IMR-90 (cell line): ENCODE results near the gene MAML3. TPM values are rescaled to one million over a fixed set of nuclear protein-coding genes. Genes with fewer than 3 reads are reported as not detected.
A peak's percentile ranks its signal among the peaks of the same experiment; 100 is the strongest.

Source experiments
- ATAC-seq: fragments of 200-7000 bp; cut with Tn5 transposase; 2 replicates; pipeline ENCODE4 v1.9.1; 2020; ENCODE audit warnings: low read depth, mild to moderate bottlenecking, moderate library complexity
- BruUV-seq: library from RNA; stranded (reverse); fragments of 400-500 nt; replicated peaks from 2 replicates; lab custom pipeline; 2021; lab: Mats Ljungman, UMichigan
- CTCF ChIA-PET: fragments of 300-600 bp; formaldehyde crosslinking; extraction: SDS; loops from one replicate; lab custom pipeline; 2021; ENCODE audit warnings: antibody characterized with exemption; lab: Yijun Ruan, JAX
- POLR2A ChIA-PET: fragments of 300-600 bp; sonication (Branson Sonifier 250); formaldehyde crosslinking; loops from one replicate; lab custom pipeline; 2022; ENCODE audit warnings: antibody characterized with exemption; ENCODE audit not compliant: unreplicated experiment; lab: Charles Lee
- DNase-seq: peaks from one replicate; pipeline ENCODE4 v3.0.0; 2013
- H2AFZ ChIP-seq: replicated peaks from 2 replicates; pipeline ENCODE3; 2013; ENCODE audit warnings: low read length, mild to moderate bottlenecking; ENCODE audit not compliant: poor library complexity
- H2AK5ac ChIP-seq: 2 replicates; pipeline ENCODE4 v1.6.1; 2013; ENCODE audit warnings: low read depth, low read length, inconsistent platforms
- H2AK9ac ChIP-seq: replicated peaks from 2 replicates; pipeline ENCODE3; 2013; ENCODE audit warnings: mild to moderate bottlenecking, low read depth, low read length, moderate library complexity; ENCODE audit not compliant: poor library complexity
- H2BK120ac ChIP-seq: 2 replicates; pipeline ENCODE4 v1.6.1; 2013; ENCODE audit warnings: low read depth, low read length, inconsistent platforms
- H2BK15ac ChIP-seq: 3 replicates; pipeline ENCODE4 v1.6.1; 2013; ENCODE audit warnings: low read depth, low read length, inconsistent platforms
- H2BK20ac ChIP-seq: 2 replicates; pipeline ENCODE4 v1.6.1; 2013; ENCODE audit warnings: low read depth, mild to moderate bottlenecking, inconsistent platforms, low read length, moderate library complexity
- H2BK5ac ChIP-seq: 2 replicates; pipeline ENCODE4 v1.6.1; 2013; ENCODE audit warnings: mild to moderate bottlenecking, low read depth, low read length, inconsistent platforms; ENCODE audit not compliant: poor library complexity, severe bottlenecking
- H3K14ac ChIP-seq: replicated peaks from 2 replicates; pipeline ENCODE4 v1.6.1; 2013; ENCODE audit warnings: low read depth, low read length, inconsistent platforms
- H3K18ac ChIP-seq: 2 replicates; pipeline ENCODE4 v1.6.1; 2013; ENCODE audit warnings: low read depth, low read length, control low read depth
- H3K23ac ChIP-seq: 2 replicates; pipeline ENCODE4 v1.6.1; 2013; ENCODE audit warnings: low read depth, low read length, inconsistent platforms
- H3K27ac ChIP-seq: 2 replicates; pipeline ENCODE4 v1.5.1; 2013; ENCODE audit warnings: mild to moderate bottlenecking, control low read depth, low read length; ENCODE audit not compliant: insufficient read depth
- H3K27me3 ChIP-seq: 2 replicates; pipeline ENCODE4 v1.6.1; 2013; ENCODE audit warnings: low read length; ENCODE audit not compliant: control insufficient read depth, insufficient read depth
- H3K36me3 ChIP-seq: 2 replicates; pipeline ENCODE4 v1.6.1; 2013; ENCODE audit warnings: low read length, mixed read lengths; ENCODE audit not compliant: control insufficient read depth, insufficient read depth
- H3K4ac ChIP-seq: 2 replicates; pipeline ENCODE4 v1.6.1; 2013; ENCODE audit warnings: low read depth, low read length, inconsistent platforms
- H3K4me1 ChIP-seq: 2 replicates; pipeline ENCODE4 v1.6.1; 2013; ENCODE audit warnings: low read length, mixed read lengths; ENCODE audit not compliant: control insufficient read depth, insufficient read depth
- H3K4me2 ChIP-seq: 2 replicates; pipeline ENCODE4 v1.6.1; 2013; ENCODE audit warnings: low read depth, mild to moderate bottlenecking, control low read depth, low read length, moderate library complexity
- H3K4me3 ChIP-seq: 2 replicates; pipeline ENCODE4 v1.5.1; 2013; ENCODE audit warnings: low read depth, mild to moderate bottlenecking, control low read depth, low read length, moderate library complexity; ENCODE audit not compliant: insufficient read depth
- H3K56ac ChIP-seq: 2 replicates; pipeline ENCODE4 v1.6.1; 2013; ENCODE audit warnings: low read length, inconsistent platforms; ENCODE audit not compliant: insufficient read depth; ENCODE audit errors: extremely low read depth
- H3K79me1 ChIP-seq, 2 experiments: 2 replicates each; pipeline ENCODE4 v1.6.1; 2013; ENCODE audit warnings: low read length in 2 of 2, inconsistent platforms in 1 of 2, low read depth in 1 of 2
- H3K9ac ChIP-seq: 2 replicates; pipeline ENCODE4 v1.6.1; 2013; ENCODE audit warnings: low read depth, low read length, control low read depth
- H3K9me1 ChIP-seq: 2 replicates; pipeline ENCODE4 v1.6.1; 2013; ENCODE audit warnings: low read length, inconsistent platforms; ENCODE audit not compliant: insufficient read depth
- H3K9me3 ChIP-seq: 2 replicates; pipeline ENCODE4 v1.6.1; 2013; ENCODE audit warnings: low read length; ENCODE audit not compliant: control insufficient read depth, insufficient read depth
- H4K20me1 ChIP-seq: 2 replicates; pipeline ENCODE4 v1.6.1; 2013; ENCODE audit warnings: low read length, inconsistent platforms; ENCODE audit not compliant: insufficient read depth
- H4K5ac ChIP-seq: 2 replicates; pipeline ENCODE4 v1.6.1; 2013; ENCODE audit warnings: mild to moderate bottlenecking, low read depth, low read length, control low read depth
- H4K8ac ChIP-seq, 2 experiments: 2 replicates each; pipeline ENCODE4 v1.6.1; 2013; ENCODE audit warnings: low read depth in 2 of 2, low read length in 2 of 2, control low read depth in 1 of 2, inconsistent platforms in 1 of 2
- H4K91ac ChIP-seq: 2 replicates; pipeline ENCODE4 v1.6.1; 2013; ENCODE audit warnings: low read depth, low read length, inconsistent platforms; ENCODE audit not compliant: insufficient read depth
- BHLHE40 ChIP-seq: fragments of 150-350 bp; IDR thresholded peaks from 2 replicates; pipeline ENCODE4 v1.6.1; 2016; ENCODE audit warnings: mild to moderate bottlenecking, low read depth, low read length
- CEBPB ChIP-seq: IDR thresholded peaks from 2 replicates; pipeline ENCODE4 v1.6.1; 2012; ENCODE audit warnings: low read depth, low read length, improper control_type of control experiment
- CHD1 ChIP-seq: IDR thresholded peaks from 2 replicates; pipeline ENCODE4 v1.6.1; 2012; ENCODE audit warnings: low read depth, low read length, improper control_type of control experiment
- FOS ChIP-seq: fragments of 150-350 bp; IDR thresholded peaks from 2 replicates; pipeline ENCODE4 v1.6.1; 2016; ENCODE audit warnings: low read depth, low read length
- MAFK ChIP-seq: IDR thresholded peaks from 2 replicates; pipeline ENCODE4 v1.6.1; 2012; ENCODE audit warnings: low read depth, low read length, improper control_type of control experiment
- MAZ ChIP-seq: IDR thresholded peaks from 2 replicates; pipeline ENCODE4 v1.6.1; 2012; ENCODE audit warnings: low read depth, mild to moderate bottlenecking, low read length, improper control_type of control experiment, moderate library complexity, borderline replicate concordance
- MXI1 ChIP-seq: IDR thresholded peaks from 2 replicates; pipeline ENCODE4 v1.6.1; 2012; ENCODE audit warnings: low read depth, mild to moderate bottlenecking, low read length, moderate library complexity, borderline replicate concordance
- NFE2L2 ChIP-seq: fragments of 150-350 bp; IDR thresholded peaks from 2 replicates; pipeline ENCODE4 v1.6.1; 2016; ENCODE audit warnings: low read depth, mild to moderate bottlenecking, low read length
- POLR2A ChIP-seq: IDR thresholded peaks from 2 replicates; pipeline ENCODE4 v1.6.1; 2012; ENCODE audit warnings: mild to moderate bottlenecking, low read depth, low read length
- RAD21 ChIP-seq: IDR thresholded peaks from 2 replicates; pipeline ENCODE4 v1.6.1; 2012; ENCODE audit warnings: low read length, improper control_type of control experiment
- RCOR1 ChIP-seq: IDR thresholded peaks from 2 replicates; pipeline ENCODE4 v1.6.1; 2012; ENCODE audit warnings: mild to moderate bottlenecking, low read length, improper control_type of control experiment; ENCODE audit not compliant: insufficient replicate concordance
- RFX5 ChIP-seq: IDR thresholded peaks from 2 replicates; pipeline ENCODE4 v1.8.0; 2012; ENCODE audit warnings: low read depth, mild to moderate bottlenecking, low read length, moderate library complexity
- SMC3 ChIP-seq: fragments of 150-350 bp; IDR thresholded peaks from 2 replicates; pipeline ENCODE4 v1.6.1; 2016; ENCODE audit warnings: low read depth, mild to moderate bottlenecking, antibody characterized with exemption, low read length, moderate library complexity
- WGBS, 2 experiments: methylation state at CpG; one replicate each; pipeline versions ENCODE4 v1.1.5 to v1.1.7; 2013; ENCODE audit warnings: missing lambda C conversion rate in 2 of 2; ENCODE audit not compliant: insufficient read length in 1 of 2; ENCODE audit errors: extremely low coverage in 2 of 2; 5-methylcytosine and 5-hydroxymethylcytosine counted together
- dilution Hi-C: fragments of 300-500 bp; cut with HindIII; formaldehyde crosslinking; loops from one replicate; pipeline ENCODE4 v1.14.3; 2018; ENCODE audit warnings: low sequenced_read_pairs; ENCODE audit not compliant: unreplicated experiment
- in situ Hi-C: fragments of 300-500 bp; cut with MboI; formaldehyde crosslinking; loops from 3 replicates; pipeline ENCODE4 v1.14.3; 2019; ENCODE audit warnings: low sequenced_read_pairs, inconsistent platforms, mixed read lengths
- intact Hi-C: fragments of 100-400 bp; cut with micrococcal nuclease; formaldehyde crosslinking; loops from 2 replicates; pipeline ENCODE4 v1.10.0; 2022
- polyA plus RNA-seq, 3 experiments: library from polyadenylated mRNA; depleted of rRNA; stranded (reverse); fragments of >200 nt; gene quantifications; 2 replicates each; pipeline ENCODE4 v1.2.3, GENCODE V29; 2012; ENCODE audit warnings: low replicate concordance in 1 of 3
- total RNA-seq: library from RNA; depleted of rRNA; stranded (reverse); fragments of >200 nt; gene quantifications from 2 replicates; pipeline ENCODE4 v1.2.3, GENCODE V29; 2012
- TF ChIP-seq, protein P1 (sequence below): fragments of 150-350 bp; IDR thresholded peaks from 2 replicates; pipeline ENCODE4 v1.6.1; 2017; ENCODE audit warnings: mild to moderate bottlenecking, antibody characterized with exemption, low read length, low read depth
- TF ChIP-seq, protein P2 (sequence below): fragments of 150-350 bp; IDR thresholded peaks from 2 replicates; pipeline ENCODE4 v1.6.1; 2016; ENCODE audit warnings: low read depth, mild to moderate bottlenecking, low read length, moderate library complexity, borderline replicate concordance
- TF ChIP-seq, protein P3 (sequence below): conservative IDR thresholded peaks from 2 replicates; pipeline ENCODE4 v1.5.1; 2012; ENCODE audit warnings: mild to moderate bottlenecking, low read depth, low read length, improper control_type of control experiment

The MAML3 gene
- total and polyA plus RNA-seq, 2 of the 4 experiments (the other 2 are of a cell fraction), result 0.90 to 1.7 TPM

DNA sequence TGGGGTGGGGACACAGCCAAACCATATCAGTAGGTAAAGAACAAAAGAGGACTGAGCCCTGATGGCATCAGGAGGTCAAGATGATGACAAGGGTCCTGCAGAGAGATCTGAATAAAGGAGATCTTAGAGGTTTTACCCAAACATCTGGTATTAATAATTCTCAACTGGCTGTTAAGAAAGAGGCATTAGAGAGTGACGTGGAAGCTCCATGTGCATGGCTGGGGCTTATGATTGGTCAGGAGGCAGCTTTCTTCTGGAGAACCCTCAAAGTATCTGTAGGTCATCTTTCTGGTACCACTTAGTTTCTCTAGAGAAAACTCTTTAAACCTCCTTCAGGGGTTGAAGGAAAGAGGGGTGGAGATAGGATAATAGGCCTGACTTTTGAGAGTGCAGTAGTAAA is 469.6 kb downstream of the MAML3 start:
- CTCF ChIA-PET, result interaction anchor here (1.1 kb wide), 1 partner anchor 27 kb away, joined by 3 read pairs; no protein-coding TSS in a partner anchor
- no TSS peak for BruUV-seq

More for the DNA sequence above, 469.6 kb downstream of the MAML3 start:
- H3K27me3 ChIP-seq, result no peaks in the 10 kb centered on the region
- H3K9ac ChIP-seq, result no peak overlapping the region
- no peak overlapping the region for H2AFZ ChIP-seq
- H2BK120ac ChIP-seq, result 0 out of 2 replicates have a peak overlapping the region, but pooled peaks have one; percentile 34
- H4K5ac ChIP-seq, result no peak overlapping the region
- H2BK5ac ChIP-seq, result no peak overlapping the region
- TF ChIP-seq, protein P1, sequence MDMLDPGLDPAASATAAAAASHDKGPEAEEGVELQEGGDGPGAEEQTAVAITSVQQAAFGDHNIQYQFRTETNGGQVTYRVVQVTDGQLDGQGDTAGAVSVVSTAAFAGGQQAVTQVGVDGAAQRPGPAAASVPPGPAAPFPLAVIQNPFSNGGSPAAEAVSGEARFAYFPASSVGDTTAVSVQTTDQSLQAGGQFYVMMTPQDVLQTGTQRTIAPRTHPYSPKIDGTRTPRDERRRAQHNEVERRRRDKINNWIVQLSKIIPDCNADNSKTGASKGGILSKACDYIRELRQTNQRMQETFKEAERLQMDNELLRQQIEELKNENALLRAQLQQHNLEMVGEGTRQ, result no peak
- no peak for TF ChIP-seq MXI1
- no peak for TF ChIP-seq NFE2L2
- no peak for TF ChIP-seq RCOR1
- no peak for TF ChIP-seq BHLHE40
- TF ChIP-seq RFX5, result no peak
- no peak for TF ChIP-seq CHD1
- TF ChIP-seq FOS, result no peak
- TF ChIP-seq SMC3, result no peak
- no peak for TF ChIP-seq RAD21
- TF ChIP-seq MAZ, result no peak
- TF ChIP-seq, protein P2, sequence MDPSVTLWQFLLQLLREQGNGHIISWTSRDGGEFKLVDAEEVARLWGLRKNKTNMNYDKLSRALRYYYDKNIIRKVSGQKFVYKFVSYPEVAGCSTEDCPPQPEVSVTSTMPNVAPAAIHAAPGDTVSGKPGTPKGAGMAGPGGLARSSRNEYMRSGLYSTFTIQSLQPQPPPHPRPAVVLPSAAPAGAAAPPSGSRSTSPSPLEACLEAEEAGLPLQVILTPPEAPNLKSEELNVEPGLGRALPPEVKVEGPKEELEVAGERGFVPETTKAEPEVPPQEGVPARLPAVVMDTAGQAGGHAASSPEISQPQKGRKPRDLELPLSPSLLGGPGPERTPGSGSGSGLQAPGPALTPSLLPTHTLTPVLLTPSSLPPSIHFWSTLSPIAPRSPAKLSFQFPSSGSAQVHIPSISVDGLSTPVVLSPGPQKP, result no peak
- TF ChIP-seq MAFK, result no peak
- TF ChIP-seq POLR2A, result no peak
- TF ChIP-seq, protein P3, sequence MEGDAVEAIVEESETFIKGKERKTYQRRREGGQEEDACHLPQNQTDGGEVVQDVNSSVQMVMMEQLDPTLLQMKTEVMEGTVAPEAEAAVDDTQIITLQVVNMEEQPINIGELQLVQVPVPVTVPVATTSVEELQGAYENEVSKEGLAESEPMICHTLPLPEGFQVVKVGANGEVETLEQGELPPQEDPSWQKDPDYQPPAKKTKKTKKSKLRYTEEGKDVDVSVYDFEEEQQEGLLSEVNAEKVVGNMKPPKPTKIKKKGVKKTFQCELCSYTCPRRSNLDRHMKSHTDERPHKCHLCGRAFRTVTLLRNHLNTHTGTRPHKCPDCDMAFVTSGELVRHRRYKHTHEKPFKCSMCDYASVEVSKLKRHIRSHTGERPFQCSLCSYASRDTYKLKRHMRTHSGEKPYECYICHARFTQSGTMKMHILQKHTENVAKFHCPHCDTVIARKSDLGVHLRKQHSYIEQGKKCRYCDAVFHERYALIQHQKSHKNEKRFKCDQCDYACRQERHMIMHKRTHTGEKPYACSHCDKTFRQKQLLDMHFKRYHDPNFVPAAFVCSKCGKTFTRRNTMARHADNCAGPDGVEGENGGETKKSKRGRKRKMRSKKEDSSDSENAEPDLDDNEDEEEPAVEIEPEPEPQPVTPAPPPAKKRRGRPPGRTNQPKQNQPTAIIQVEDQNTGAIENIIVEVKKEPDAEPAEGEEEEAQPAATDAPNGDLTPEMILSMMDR, result no peak
- TF ChIP-seq CEBPB, result no peak
- no peaks in the 10 kb centered on the region for H4K20me1 ChIP-seq
- H2AK5ac ChIP-seq, result no peak overlapping the region
- no peak overlapping the region for H3K23ac ChIP-seq
- no peak overlapping the region for H3K14ac ChIP-seq
- H3K56ac ChIP-seq, result no peak overlapping the region
- H3K4me2 ChIP-seq, result no peak overlapping the region
- H2AK9ac ChIP-seq, result no peak overlapping the region
- peaks cover 8% of the 10 kb centered on the region; the same call in 1 of the 2 replicates for H3K9me1 ChIP-seq
- no peak overlapping the region for H4K8ac ChIP-seq
- H3K27ac ChIP-seq, result no peak overlapping the region
- no peak overlapping the region for H3K4me3 ChIP-seq
- no peak overlapping the region for H2BK15ac ChIP-seq
- POLR2A ChIA-PET, result no interaction called here
- dilution Hi-C loops, result no loop called here
- in situ Hi-C loops, result no loop called here
- H3K18ac ChIP-seq, result no peak overlapping the region
- H3K4me1 ChIP-seq, result peaks cover 10% of the 10 kb centered on the region
- no peak for DNase-seq
- no peak for ATAC-seq
- intact Hi-C loops, result no loop called here
- peak overlapping the region; percentile 42; the same call in 1 of the 2 replicates for H2BK20ac ChIP-seq
- H3K4ac ChIP-seq, result no peak overlapping the region
- WGBS, 2 experiments, result no CpG with 5 or more reads among the region's 1 CpG
- H3K36me3 ChIP-seq, result peaks cover 2% of the 10 kb centered on the region; the same call in 1 of the 2 replicates
- 0 out of 2 replicates have a peak overlapping the region, but pooled peaks have one; percentile 27 for H4K91ac ChIP-seq
- H3K79me1 ChIP-seq, result no peaks in the 10 kb centered on the region
- no peaks in the 10 kb centered on the region for H3K9me3 ChIP-seq
